Pancreas (tissue), 10 donors: ENCODE results near the gene KRTAP4-2. TPM values are rescaled to one million over a fixed set of nuclear protein-coding genes. Genes with fewer than 3 reads are reported as not detected.
"Not testable (repeated sequence)": the region's sequence is repeated elsewhere in the genome, so short reads cannot be mapped to it uniquely, and the experiment has no call there.

Experiments
- ATAC-seq, 4 donors: fragments of 200-7000 bp; cut with Tn5 transposase; one replicate each; pipeline versions ENCODE4 v1.8.0 to v1.9.1; 2020; ENCODE audit warnings: mild to moderate bottlenecking in 4 of 4, moderate library complexity in 4 of 4
- DNase-seq, 6 donors: peaks; one replicate each; pipeline ENCODE4 v3.0.0-alpha.2; 2020
- FAIRE-seq: peaks from 2 replicates; lab custom pipeline; 2012; peaks lifted over from hg19 to GRCh38; lab: Jason Lieb, UNC
- H3K27ac ChIP-seq, 4 donors: fragments of 200-600 bp; sonication (generic); 1 replicate in 3 of 4; 2 replicates in 1 of 4; pipeline versions ENCODE4 v1.5.0 to v1.8.0; 2020
- H3K27me3 ChIP-seq, 4 donors: fragments of 200-600 bp; one replicate each; pipeline ENCODE4 v1.8.0; 2021
- H3K36me3 ChIP-seq, 3 donors: fragments of 200-600 bp; sonication (generic) in 1 of 3; one replicate each; pipeline versions ENCODE4 v1.5.0 to v1.8.0; 2020 to 2021
- H3K4me1 ChIP-seq, 3 donors: fragments of 200-600 bp; one replicate each; pipeline ENCODE4 v1.8.0; 2021
- H3K4me3 ChIP-seq, 4 donors: fragments of 200-600 bp; sonication (generic) in 2 of 4; one replicate each; pipeline versions ENCODE4 v1.5.0 to v1.8.0; 2020 to 2021
- H3K9me3 ChIP-seq, 4 donors: fragments of 200-600 bp; one replicate each; pipeline ENCODE4 v1.8.0; 2021
- CTCF ChIP-seq, 4 donors: fragments of 200-600 bp; sonication (generic) in 3 of 4; IDR thresholded peaks; one replicate each; pipeline versions ENCODE4 v1.5.0 to v1.8.0; 2021; ENCODE audit warnings: antibody characterized with exemption in 4 of 4
- WGBS, 2 donors: extraction: QIAGEN DNeasy Blood & Tissue Kit; methylation state at CpG; one replicate each; pipeline ENCODE4 v1.1.7; 2013; 5-methylcytosine and 5-hydroxymethylcytosine counted together
- intact Hi-C, 3 donors: fragments of 100-400 bp; cut with DNase I; formaldehyde crosslinking; loops; one replicate each; pipeline versions ENCODE4 v1.11.1 to v1.14.2; 2022
- polyA plus RNA-seq, 2 donors: library from polyadenylated mRNA; stranded (reverse); fragments of 200-250 nt; gene quantifications; one replicate each; pipeline ENCODE4 v1.2.3, GENCODE V29; 2013
- total RNA-seq, 6 donors: library from RNA; stranded (reverse); fragmentation: NEBNext Ultra II Directional in 4 of 6; extraction: Animal tissue kit (Norgen Biotek cat#: 25700) in 4 of 6; gene quantifications; one replicate each; pipeline versions ENCODE4 v1.2.1 to v1.2.4, GENCODE V29; 2021 to 2023
- donor health status: healthy with polysubstance abuse.
- donor health status: DM: no; HTN: no; CAD: no; lungs with moderate emphysema.
- donor health status: DM: no; HTN: no; CAD: no.
- donor health status: control.
- donor health status: control.
- donor health status: Bipolar disorder and iron deficiency.
- donor health status: DM: yes; HTN: yes; CAD: no.
- donor health status: DM: no; HTN: no; CAD: no.
- donor health status: DM: no; HTN: no; CAD: no.
- donor health status: DM: yes; HTN: yes; CAD: no.

The KRTAP4-2 gene
- total and polyA plus RNA-seq, 8 donors = not detected

DNA sequence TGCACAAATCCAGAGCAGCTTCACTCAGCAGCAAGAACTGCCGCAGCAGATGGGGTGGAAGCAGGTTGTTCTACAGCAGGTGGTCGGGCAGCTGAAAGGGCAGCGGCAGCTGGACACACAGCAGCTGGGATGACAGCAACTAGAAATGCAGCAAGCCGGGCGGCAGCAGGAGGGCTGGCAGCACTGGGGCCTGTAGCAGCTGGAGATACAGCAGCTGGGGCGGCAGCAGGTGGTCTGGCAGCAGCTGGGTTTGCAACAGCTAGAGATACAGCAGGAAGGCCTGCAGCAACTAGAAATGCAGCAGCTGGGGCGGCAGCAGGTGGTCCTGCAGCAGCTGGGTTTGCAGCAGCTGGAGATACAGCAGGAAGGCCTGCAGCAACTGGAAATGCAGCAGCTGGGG lies 10.5 kb downstream of the KRTAP4-2 start:
- DNase-seq = peak in 1 of 6 donors; percentile 29

GRCh38 chr17:41163828-41164227 lies 14.2 kb downstream of the KRTAP4-2 start:
- intact Hi-C loops = no loop called here
- 51 to 62% methylated on average over 7 of the region's 7 CpGs for WGBS, 2 donors
- DNase-seq (no peak), FAIRE-seq (no peak), ATAC-seq (no peak)
- H3K36me3 ChIP-seq = no peaks in the 10 kb centered on the region
- H3K9me3 ChIP-seq = no peaks in the 10 kb centered on the region
- peaks cover 0 to 4% (median 0%) of the 10 kb centered on the region in 4 donors for H3K27me3 ChIP-seq
- H3K4me1 ChIP-seq = no peaks in the 10 kb centered on the region
- TF ChIP-seq CTCF (IDR thresholded peaks at IDR 0.05) = no peak
- H3K4me3 ChIP-seq = no peak overlapping the region
- no peak overlapping the region for H3K27ac ChIP-seq

More for the DNA sequence above, 10.5 kb downstream of the KRTAP4-2 start:
- peaks cover 0 to 4% (median 0%) of the 10 kb centered on the region in 4 donors for H3K27me3 ChIP-seq
- no peak for ATAC-seq
- H3K9me3 ChIP-seq = no peaks in the 10 kb centered on the region
- H3K27ac ChIP-seq = no peak overlapping the region
- no peaks in the 10 kb centered on the region for H3K4me1 ChIP-seq
- no peaks in the 10 kb centered on the region for H3K36me3 ChIP-seq
- WGBS, 2 donors = 75% methylated on average over 7 of the region's 7 CpGs
- no peak for TF ChIP-seq CTCF (IDR thresholded peaks at IDR 0.05)
- intact Hi-C loops = no loop called here
- no peak for FAIRE-seq
- no peak overlapping the region for H3K4me3 ChIP-seq

GRCh38 chr17:41160648-41161047 lies 17.4 kb downstream of the KRTAP4-2 start, which contains the start of gene KRTAP4-4:
TSS of gene KRTAP4-4 (minus strand) at chr17:41160748. CDS start at chr17:41160691, 57 bp downstream.
- H3K36me3 ChIP-seq = no peaks in the 10 kb centered on the region
- ATAC-seq = no peak
- no peaks in the 10 kb centered on the region for H3K9me3 ChIP-seq
- WGBS, 2 donors = 86 to 95% methylated on average over 1 of the region's 1 CpG
- H3K27ac ChIP-seq = no peak within 1 kb of the TSS
- FAIRE-seq = no peak
- H3K27me3 ChIP-seq = peaks cover 0 to 4% (median 0%) of the 10 kb centered on the region in 4 donors
- intact Hi-C loops = no loop called here
- no peak for TF ChIP-seq CTCF (IDR thresholded peaks at IDR 0.05)
- H3K4me3 ChIP-seq = no peak within 1 kb of the TSS
- H3K4me1 ChIP-seq = no peaks in the 10 kb centered on the region
- no peak for DNase-seq

- H3K4me1 ChIP-seq, H3K27me3 ChIP-seq, intact Hi-C loops, H3K9me3 ChIP-seq, H3K4me3 ChIP-seq, H3K27ac ChIP-seq, FAIRE-seq, ATAC-seq, H3K36me3 ChIP-seq: not testable (repeated sequence)
- DNase-seq = peak in 1 of 6 donors; percentile 38
- 76 to 78% methylated on average over 3 of the region's 3 CpGs for WGBS, 2 donors
Measured at GRCh38 chr17:41160190-41160589, 17.8 kb downstream of the KRTAP4-2 start.

GRCh38 chr17:41153856-41154255 lies 24.2 kb downstream of the KRTAP4-2 start:
- no peak overlapping the region for H3K27ac ChIP-seq
- FAIRE-seq = no peak
- intact Hi-C loops = no loop called here
- ATAC-seq = no peak
- H3K9me3 ChIP-seq = no peaks in the 10 kb centered on the region
- H3K4me3 ChIP-seq = no peak overlapping the region
- H3K36me3 ChIP-seq = no peaks in the 10 kb centered on the region
- no peak for DNase-seq
- no peak for TF ChIP-seq CTCF (IDR thresholded peaks at IDR 0.05)
- no peaks in the 10 kb centered on the region for H3K4me1 ChIP-seq
- H3K27me3 ChIP-seq = no peaks in the 10 kb centered on the region
- WGBS, 2 donors = 20 to 21% methylated on average over 2 of the region's 2 CpGs
